Osteocyte (in vitro differentiated cells): ENCODE measurements around the gene SPIRE2. TPM values are rescaled to one million over a fixed set of nuclear protein-coding genes. Genes with fewer than 3 reads are reported as not detected.

Source experiments
- DNase-seq: peaks from one replicate; pipeline ENCODE4 v3.0.0; 2021; ENCODE audit warnings: mixed read lengths; ENCODE audit not compliant: unreplicated experiment; ENCODE audit errors: extremely low spot score
- H3K27ac Mint-ChIP-seq: one replicate; pipeline ENCODE4 v1.8.0; 2021; ENCODE audit warnings: mild to moderate bottlenecking, mixed read lengths; ENCODE audit not compliant: unreplicated experiment
- H3K27me3 Mint-ChIP-seq: one replicate; pipeline ENCODE4 v1.8.0; 2021; ENCODE audit warnings: mixed read lengths; ENCODE audit not compliant: unreplicated experiment
- H3K36me3 Mint-ChIP-seq: one replicate; pipeline ENCODE4 v1.8.0; 2021; ENCODE audit warnings: mixed read lengths; ENCODE audit not compliant: unreplicated experiment
- H3K4me1 Mint-ChIP-seq: one replicate; pipeline ENCODE4 v1.8.0; 2021; ENCODE audit warnings: mixed read lengths; ENCODE audit not compliant: unreplicated experiment
- H3K4me3 Mint-ChIP-seq: one replicate; pipeline ENCODE4 v1.8.0; 2021; ENCODE audit warnings: mild to moderate bottlenecking, moderate library complexity, mixed read lengths; ENCODE audit not compliant: unreplicated experiment
- H3K9me3 Mint-ChIP-seq: one replicate; pipeline ENCODE4 v1.8.0; 2021; ENCODE audit warnings: mixed read lengths; ENCODE audit not compliant: unreplicated experiment
- total RNA-seq: library from RNA; stranded (reverse); gene quantifications from 2 replicates; pipeline ENCODE4 v1.2.1, GENCODE V29; 2021
- TF ChIP-seq, protein P1 (sequence below): fragments of 200-600 bp; sonication (generic); IDR thresholded peaks from 2 replicates; pipeline ENCODE4 v1.5.0; 2021; ENCODE audit warnings: antibody characterized with exemption, mild to moderate bottlenecking, moderate library complexity

Gene SPIRE2
- total RNA-seq, 1 donor from 2014 or later = 4.6 TPM

DNA sequence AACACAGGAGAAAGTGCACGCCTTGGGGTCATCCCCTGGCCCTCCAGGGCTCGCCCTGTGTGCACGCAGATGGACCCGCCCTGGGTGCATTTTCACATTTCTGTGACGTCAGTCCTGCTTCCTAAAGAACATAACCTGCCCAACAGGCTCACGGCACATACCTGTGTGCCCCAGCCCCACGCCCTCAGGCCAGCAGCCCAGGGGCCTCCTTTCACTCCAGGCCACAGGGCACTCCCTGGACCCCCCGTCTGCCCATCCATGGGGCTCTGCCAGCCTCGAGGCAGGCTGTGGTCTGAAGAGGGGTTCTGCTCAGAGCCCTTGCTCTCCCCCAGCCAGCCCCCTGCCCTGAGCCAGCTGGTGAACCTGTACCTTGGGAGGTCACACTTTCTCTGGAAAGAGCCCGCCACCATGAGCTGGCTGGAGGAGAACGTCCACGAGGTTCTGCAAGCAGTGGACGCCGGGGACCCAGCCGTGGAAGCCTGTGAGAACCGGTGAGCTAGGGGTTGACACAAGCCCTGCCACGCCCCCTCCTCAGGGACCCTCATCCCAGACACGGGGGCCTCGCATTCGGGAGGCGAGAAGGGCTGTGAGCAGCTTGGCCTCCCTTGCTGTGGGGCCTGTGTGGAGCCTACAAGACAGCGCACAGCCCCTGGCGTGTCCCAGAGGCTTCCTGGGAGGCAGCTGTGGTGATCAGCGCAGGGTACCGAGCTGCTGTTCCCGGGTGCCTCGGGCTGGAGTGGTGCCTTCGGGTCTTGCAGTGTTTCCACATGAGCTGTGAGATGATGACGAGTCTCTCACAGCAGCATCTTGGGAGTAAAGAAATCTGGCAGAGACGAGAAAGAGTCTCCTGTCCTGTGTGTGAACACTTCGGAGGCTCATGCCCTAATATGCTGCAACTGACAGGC lies 76.6 kb downstream of the SPIRE2 start:
- H3K4me3 Mint-ChIP-seq = no peak overlapping the region
- peaks cover 38% of the 10 kb centered on the region for H3K36me3 Mint-ChIP-seq
- H3K4me1 Mint-ChIP-seq = no peaks in the 10 kb centered on the region

DNA sequence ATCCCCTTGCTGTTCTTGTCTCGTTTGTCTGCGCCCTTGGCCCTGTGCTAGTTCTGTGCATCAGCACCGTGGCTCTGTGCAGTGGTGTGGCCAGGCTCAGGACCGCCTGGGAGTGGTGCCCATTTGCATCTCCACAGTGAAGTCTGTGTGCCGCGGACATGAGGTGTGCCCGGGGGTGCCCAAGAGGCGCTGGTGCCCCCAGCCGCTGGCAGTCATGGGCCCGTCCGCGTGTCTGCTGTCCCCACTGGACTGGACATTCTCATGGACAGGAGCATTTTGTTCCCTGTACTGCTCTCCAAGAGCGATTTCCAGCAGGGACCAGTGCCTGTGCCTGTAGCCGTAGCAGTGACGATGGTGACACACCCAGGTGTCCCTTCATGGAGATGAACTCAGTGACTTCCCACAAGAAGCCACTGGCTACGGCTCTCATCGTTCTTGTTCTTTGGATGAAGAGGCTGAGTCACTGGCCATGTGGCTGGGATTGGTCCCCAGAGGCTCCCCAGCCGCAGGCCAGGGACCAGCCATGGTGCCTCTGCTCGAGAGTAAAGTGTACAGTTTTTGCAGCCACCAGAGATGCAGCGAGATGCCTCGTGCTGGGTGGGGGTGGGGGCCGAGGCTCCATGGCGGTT lies 77.3 kb downstream of the SPIRE2 start:
- no peaks in the 10 kb centered on the region for H3K27me3 Mint-ChIP-seq
- TF ChIP-seq, protein P1, sequence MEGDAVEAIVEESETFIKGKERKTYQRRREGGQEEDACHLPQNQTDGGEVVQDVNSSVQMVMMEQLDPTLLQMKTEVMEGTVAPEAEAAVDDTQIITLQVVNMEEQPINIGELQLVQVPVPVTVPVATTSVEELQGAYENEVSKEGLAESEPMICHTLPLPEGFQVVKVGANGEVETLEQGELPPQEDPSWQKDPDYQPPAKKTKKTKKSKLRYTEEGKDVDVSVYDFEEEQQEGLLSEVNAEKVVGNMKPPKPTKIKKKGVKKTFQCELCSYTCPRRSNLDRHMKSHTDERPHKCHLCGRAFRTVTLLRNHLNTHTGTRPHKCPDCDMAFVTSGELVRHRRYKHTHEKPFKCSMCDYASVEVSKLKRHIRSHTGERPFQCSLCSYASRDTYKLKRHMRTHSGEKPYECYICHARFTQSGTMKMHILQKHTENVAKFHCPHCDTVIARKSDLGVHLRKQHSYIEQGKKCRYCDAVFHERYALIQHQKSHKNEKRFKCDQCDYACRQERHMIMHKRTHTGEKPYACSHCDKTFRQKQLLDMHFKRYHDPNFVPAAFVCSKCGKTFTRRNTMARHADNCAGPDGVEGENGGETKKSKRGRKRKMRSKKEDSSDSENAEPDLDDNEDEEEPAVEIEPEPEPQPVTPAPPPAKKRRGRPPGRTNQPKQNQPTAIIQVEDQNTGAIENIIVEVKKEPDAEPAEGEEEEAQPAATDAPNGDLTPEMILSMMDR = no peak
- peaks cover 3% of the 10 kb centered on the region for H3K4me1 Mint-ChIP-seq
- no peaks in the 10 kb centered on the region for H3K9me3 Mint-ChIP-seq
- peaks cover 30% of the 10 kb centered on the region for H3K36me3 Mint-ChIP-seq
- DNase-seq = no peak
- no peak overlapping the region for H3K4me3 Mint-ChIP-seq
- no peak overlapping the region for H3K27ac Mint-ChIP-seq

More for the DNA sequence above, 76.6 kb downstream of the SPIRE2 start:
- no peaks in the 10 kb centered on the region for H3K9me3 Mint-ChIP-seq
- H3K27ac Mint-ChIP-seq = peak overlapping the region; percentile 23
- no peaks in the 10 kb centered on the region for H3K27me3 Mint-ChIP-seq
- TF ChIP-seq, protein P1 = no peak
- no peak for DNase-seq

DNA sequence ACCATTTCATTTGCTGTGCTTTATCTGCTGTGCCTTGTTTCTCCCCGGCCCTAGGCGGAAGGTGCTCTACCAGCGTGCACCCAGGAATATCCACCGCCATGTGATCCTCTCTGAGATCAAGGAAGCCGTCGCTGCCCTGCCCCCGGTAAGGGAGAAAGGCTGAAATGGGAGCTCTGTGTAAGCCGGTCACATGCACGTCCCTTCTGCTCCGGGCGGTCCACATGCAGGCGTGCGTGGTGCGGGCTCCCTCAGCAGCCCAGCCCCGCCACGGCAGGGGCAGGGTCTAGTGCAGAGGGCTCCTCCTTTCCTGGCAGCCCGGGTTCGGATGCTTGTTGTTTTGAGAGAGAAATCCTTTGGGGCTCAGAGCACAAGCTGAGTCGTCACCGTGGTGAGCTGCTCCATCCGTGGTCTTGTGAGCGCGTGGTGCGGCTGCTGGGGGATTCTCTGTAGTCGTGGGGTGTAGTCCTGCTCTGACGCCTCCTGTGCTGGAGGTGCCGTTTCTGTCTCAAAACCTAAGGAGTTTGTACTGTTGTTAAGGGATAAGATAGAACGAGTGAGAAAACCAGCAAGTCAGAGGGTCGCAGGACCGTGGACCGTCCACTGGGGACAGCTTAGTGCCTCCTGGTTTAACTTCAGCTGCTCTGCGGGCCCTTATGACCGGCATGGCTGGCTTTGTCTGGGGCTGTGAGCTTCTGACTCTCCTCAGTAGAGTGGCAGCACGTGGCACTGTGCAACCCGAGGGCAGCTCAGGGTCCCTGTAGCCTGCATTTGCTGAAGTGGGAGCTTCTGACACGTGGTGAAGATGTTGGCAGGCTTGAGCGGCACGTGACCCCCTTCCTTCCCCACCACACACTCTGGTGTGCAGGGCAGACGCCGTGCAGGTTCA lies 78.1 kb downstream of the SPIRE2 start:
- H3K36me3 Mint-ChIP-seq = peaks cover 31% of the 10 kb centered on the region
- no peak overlapping the region for H3K27ac Mint-ChIP-seq
- H3K27me3 Mint-ChIP-seq = no peaks in the 10 kb centered on the region
- DNase-seq = no peak
- H3K9me3 Mint-ChIP-seq = no peaks in the 10 kb centered on the region
- H3K4me3 Mint-ChIP-seq = no peak overlapping the region
- peaks cover 3% of the 10 kb centered on the region for H3K4me1 Mint-ChIP-seq
- TF ChIP-seq, protein P1 = no peak

DNA sequence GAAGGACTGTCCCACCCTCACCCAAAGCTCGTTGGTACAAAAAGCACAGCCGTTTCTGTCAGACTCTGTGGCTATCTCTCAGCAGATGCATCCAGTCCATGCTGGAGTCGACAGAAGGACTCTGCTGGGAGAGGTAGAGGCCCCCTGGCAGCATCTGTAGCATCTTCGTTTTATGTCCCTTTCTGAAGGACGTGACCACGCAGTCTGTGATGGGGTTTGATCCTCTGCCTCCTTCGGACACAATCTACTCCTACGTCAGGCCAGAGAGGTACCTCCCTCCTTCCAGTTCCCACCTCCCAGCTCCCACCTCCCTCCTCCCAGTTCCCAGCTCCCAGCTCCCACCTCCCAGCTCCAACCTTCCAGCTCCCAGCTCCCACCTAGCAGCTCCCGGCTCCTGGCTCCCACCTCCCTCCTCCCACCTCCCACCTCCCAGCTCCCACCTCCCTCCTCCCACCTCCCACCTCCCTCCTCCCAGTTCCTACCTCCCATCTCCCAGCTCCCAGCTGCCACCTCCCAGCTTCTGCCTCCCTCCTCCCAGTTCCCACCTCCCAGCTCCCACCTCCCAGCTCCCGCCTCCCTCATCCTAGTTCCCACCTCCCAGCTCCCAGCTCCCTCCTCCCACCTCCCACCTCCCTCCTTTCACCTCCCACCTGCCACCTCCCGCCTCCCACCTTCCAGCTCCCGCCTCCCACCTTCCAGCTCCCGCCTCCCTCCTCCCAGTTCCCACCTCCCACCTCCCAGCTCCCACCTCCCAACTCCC lies 79.0 kb downstream of the SPIRE2 start:
- Mint-ChIP-seq H3K4me3 (no peak overlapping the region), H3K4me1 (peaks cover 3% of the 10 kb centered on the region), H3K9me3 (no peaks in the 10 kb centered on the region), H3K27ac (no peak overlapping the region), H3K27me3 (no peaks in the 10 kb centered on the region), H3K36me3 (peaks cover 32% of the 10 kb centered on the region)
- DNase-seq = no peak
- TF ChIP-seq, protein P1 = no peak
